OCI-LY7 (cell line): Measurements from ENCODE around the gene PLA1A. TPM values are rescaled to one million over a fixed set of nuclear protein-coding genes. Genes with fewer than 3 reads are reported as not detected.

Experiments
- BruUV-seq: library from RNA; stranded (reverse); fragments of 400-500 nt; replicated peaks from 2 replicates; lab custom pipeline; 2021; lab: Mats Ljungman, UMichigan
- CTCF ChIA-PET: fragments of 300-600 bp; sonication (Branson Sonifier 250); formaldehyde crosslinking; loops from one replicate; lab custom pipeline; 2022; ENCODE audit warnings: antibody characterized with exemption; ENCODE audit not compliant: unreplicated experiment; lab: Charles Lee
- POLR2A ChIA-PET: fragments of 300-600 bp; sonication (Branson Sonifier 250); formaldehyde crosslinking; loops from one replicate; lab custom pipeline; 2022; ENCODE audit warnings: antibody characterized with exemption; lab: Charles Lee
- DNase-seq: peaks from one replicate; pipeline ENCODE4 v3.0.0-alpha.2; 2015; ENCODE audit warnings: low spot score
- H2AFZ ChIP-seq: fragments of 200-600 bp; sonication (generic), shearing (Covaris generic); 2 replicates; pipeline ENCODE4 v1.6.1; 2014; ENCODE audit warnings: mild to moderate bottlenecking, antibody characterized with exemption, low read length, moderate library complexity
- H3K27ac ChIP-seq: fragments of 200-600 bp; sonication (generic); 2 replicates; pipeline ENCODE4 v1.5.1; 2014; ENCODE audit warnings: mixed run types, low read depth, mild to moderate bottlenecking, moderate library complexity, low read length, inconsistent platforms; ENCODE audit not compliant: poor library complexity, severe bottlenecking
- H3K36me3 ChIP-seq: fragments of 200-600 bp; sonication (generic); 2 replicates; pipeline ENCODE4 v1.6.1; 2014; ENCODE audit warnings: mild to moderate bottlenecking, antibody characterized with exemption, low read length, moderate library complexity, mixed read lengths; ENCODE audit not compliant: insufficient read depth
- H3K4me1 ChIP-seq: fragments of 200-600 bp; sonication (generic); 2 replicates; pipeline ENCODE4 v1.5.1; 2014; ENCODE audit warnings: mild to moderate bottlenecking, low read length; ENCODE audit not compliant: insufficient read depth, poor library complexity, severe bottlenecking
- H3K4me2 ChIP-seq: fragments of 200-600 bp; sonication (generic); 2 replicates; pipeline ENCODE4 v1.6.1; 2014; ENCODE audit warnings: mild to moderate bottlenecking, low read length
- H3K4me3 ChIP-seq: fragments of 200-600 bp; sonication (generic); 2 replicates; pipeline ENCODE4 v1.5.1; 2014; ENCODE audit warnings: mild to moderate bottlenecking, low read depth, low read length; ENCODE audit not compliant: poor library complexity, severe bottlenecking
- H3K79me2 ChIP-seq: fragments of 200-600 bp; sonication (generic); 2 replicates; pipeline ENCODE4 v1.6.1; 2016; ENCODE audit warnings: low read depth, mild to moderate bottlenecking, low read length, moderate library complexity, mixed read lengths; ENCODE audit not compliant: insufficient read depth
- H3K9me2 ChIP-seq: fragments of 200-600 bp; sonication (generic); 2 replicates; pipeline ENCODE4 v1.6.1; 2016; ENCODE audit warnings: mild to moderate bottlenecking, low read length, mixed read lengths; ENCODE audit not compliant: insufficient read depth
- H3K9me3 ChIP-seq: fragments of 200-600 bp; sonication (generic); 2 replicates; pipeline ENCODE4 v1.6.1; 2014; ENCODE audit warnings: mild to moderate bottlenecking, mixed run types, low read length, mixed read lengths
- H4K20me1 ChIP-seq: fragments of 200-600 bp; sonication (generic); 2 replicates; pipeline ENCODE4 v1.6.1; 2014; ENCODE audit warnings: mild to moderate bottlenecking, antibody characterized with exemption, low read length, moderate library complexity, mixed read lengths; ENCODE audit not compliant: insufficient read depth
- CTCF ChIP-seq: fragments of 200-600 bp; sonication (generic); conservative IDR thresholded peaks from 2 replicates; pipeline ENCODE4 v1.5.1; 2014; ENCODE audit warnings: mild to moderate bottlenecking, antibody characterized with exemption, low read length, moderate library complexity, mixed read lengths
- EZH2phosphoT487 ChIP-seq: fragments of 200-600 bp; sonication (generic); IDR thresholded peaks from 2 replicates; pipeline ENCODE4 v1.6.1; 2018; ENCODE audit warnings: low read depth, borderline replicate concordance, mild to moderate bottlenecking, mixed run types, antibody characterized with exemption, low read length, moderate library complexity, mixed read lengths
- intact Hi-C: fragments of 100-400 bp; cut with micrococcal nuclease; formaldehyde crosslinking; loops from one replicate; pipeline ENCODE4 v1.10.0; 2022; ENCODE audit not compliant: unreplicated experiment
- total RNA-seq, 2 experiments: library from RNA; depleted of rRNA in 1 of 2; stranded (reverse); fragments of >200 nt in 1 of 2; shearing (Covaris generic) in 1 of 2; gene quantifications; 2 replicates each; pipeline ENCODE4 v1.2.3, GENCODE V29; 2014 to 2022

PLA1A gene
- total RNA-seq, 2 experiments from 2014 or later: not detected

DNA sequence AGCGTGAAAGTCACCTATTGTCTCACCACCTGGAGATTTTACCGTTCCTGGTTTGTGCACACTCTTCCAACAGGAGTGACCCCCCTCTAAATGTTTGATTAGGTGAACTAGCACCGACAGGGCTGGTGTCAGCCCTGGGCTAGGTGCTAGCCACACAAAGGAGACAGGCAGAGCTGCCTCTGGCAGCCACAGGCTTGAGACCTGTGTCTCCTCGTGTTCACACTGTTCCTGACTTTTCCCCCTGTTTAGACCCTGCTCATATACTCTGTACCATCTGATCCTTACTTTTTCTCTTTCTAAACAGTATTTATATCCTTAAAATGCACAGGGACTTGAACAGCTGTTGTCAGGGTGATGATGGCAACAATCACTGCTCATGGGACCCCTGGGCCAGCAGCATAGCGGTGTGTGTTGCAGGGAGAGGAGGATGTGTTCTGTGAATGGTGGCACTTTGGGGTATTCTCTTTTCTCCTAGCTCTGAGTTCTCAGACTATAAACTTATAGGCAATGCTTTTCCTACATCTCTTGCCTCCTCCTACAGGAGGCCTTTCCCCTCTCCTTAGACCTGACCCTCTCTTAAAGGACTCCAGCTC lies 43.8 kb upstream of the PLA1A start:
- H3K9me2 ChIP-seq: no peaks in the 10 kb centered on the region
- ChIA-PET CTCF (no interaction called here), POLR2A (no interaction called here)
- no peaks in the 10 kb centered on the region for H3K9me3 ChIP-seq
- H3K4me3 ChIP-seq: no peak overlapping the region
- H2AFZ ChIP-seq: no peak overlapping the region
- no peaks in the 10 kb centered on the region for H4K20me1 ChIP-seq
- H3K27ac ChIP-seq: no peak overlapping the region
- intact Hi-C loops: loop anchor here (10.0 kb wide), 1 partner anchor 169 kb away; no protein-coding TSS in a partner anchor
- BruUV-seq: no TSS peak
- DNase-seq: no peak
- no peak overlapping the region for H3K4me2 ChIP-seq
- TF ChIP-seq EZH2phosphoT487 (no peak), CTCF (no peak)
- H3K36me3 ChIP-seq: no peaks in the 10 kb centered on the region
- no peaks in the 10 kb centered on the region for H3K79me2 ChIP-seq
- no peaks in the 10 kb centered on the region for H3K4me1 ChIP-seq

DNA sequence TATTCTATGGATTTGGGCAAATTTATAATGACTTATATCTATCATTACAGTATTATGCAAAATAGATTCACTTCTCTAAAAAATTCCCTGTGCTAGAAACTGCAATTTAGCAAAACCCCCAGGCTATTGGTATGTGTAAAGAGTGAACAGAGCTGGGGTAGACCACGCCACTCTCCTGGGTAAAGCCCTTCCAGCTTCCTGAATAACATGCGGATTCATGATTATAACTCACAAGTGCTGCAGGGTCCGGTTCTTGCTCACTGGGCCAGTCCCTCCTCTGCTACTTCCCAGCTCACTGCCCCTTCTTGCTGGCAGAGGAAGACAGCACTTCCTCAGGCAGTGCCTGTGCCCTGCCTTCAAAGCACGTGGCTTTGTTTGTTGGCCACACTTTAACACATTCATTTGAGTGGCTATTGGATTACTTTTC lies 42.4 kb upstream of the PLA1A start:
- no peaks in the 10 kb centered on the region for H4K20me1 ChIP-seq
- no peaks in the 10 kb centered on the region for H3K79me2 ChIP-seq
- no peaks in the 10 kb centered on the region for H3K9me2 ChIP-seq
- no peak for DNase-seq
- no peak overlapping the region for H3K4me3 ChIP-seq
- intact Hi-C loops: loop anchor here (10.0 kb wide), 1 partner anchor 171 kb away; no protein-coding TSS in a partner anchor
- TF ChIP-seq CTCF (no peak), EZH2phosphoT487 (no peak)
- H3K27ac ChIP-seq: no peak overlapping the region
- H2AFZ ChIP-seq: no peak overlapping the region
- CTCF ChIA-PET: no interaction called here
- POLR2A ChIA-PET: interaction anchor here (0.5 kb wide), 1 partner anchor 656 kb away, joined by 3 read pairs; no protein-coding TSS in a partner anchor
- no peaks in the 10 kb centered on the region for H3K9me3 ChIP-seq
- no TSS peak for BruUV-seq
- peaks cover 3% of the 10 kb centered on the region for H3K4me1 ChIP-seq
- H3K36me3 ChIP-seq: no peaks in the 10 kb centered on the region
- H3K4me2 ChIP-seq: no peak overlapping the region

- CTCF ChIA-PET: no interaction called here
- H3K27ac ChIP-seq: no peak overlapping the region
Observed at GRCh38 chr3:119555929-119556328, 41.8 kb upstream of the PLA1A start.

More at GRCh38 chr3:119555929-119556328, 41.8 kb upstream of the PLA1A start:
- no TSS peak for BruUV-seq
- no peaks in the 10 kb centered on the region for H3K9me2 ChIP-seq
- no peak overlapping the region for H2AFZ ChIP-seq
- H3K4me1 ChIP-seq: peaks cover 3% of the 10 kb centered on the region
- no peaks in the 10 kb centered on the region for H3K79me2 ChIP-seq
- no peaks in the 10 kb centered on the region for H3K9me3 ChIP-seq
- H4K20me1 ChIP-seq: no peaks in the 10 kb centered on the region
- H3K4me2 ChIP-seq: no peak overlapping the region
- intact Hi-C loops: loop anchor here (10.0 kb wide), 1 partner anchor 171 kb away; no protein-coding TSS in a partner anchor
- TF ChIP-seq EZH2phosphoT487 (no peak), CTCF (no peak)
- no peaks in the 10 kb centered on the region for H3K36me3 ChIP-seq
- DNase-seq: no peak
- POLR2A ChIA-PET: interaction anchor here (0.5 kb wide), 1 partner anchor 656 kb away, joined by 3 read pairs; no protein-coding TSS in a partner anchor
- no peak overlapping the region for H3K4me3 ChIP-seq
